PC-3 (cell line): ENCODE measurements around the gene PCK2. TPM values are rescaled to one million over a fixed set of nuclear protein-coding genes. Genes with fewer than 3 reads are reported as not detected.
A peak's percentile ranks its signal among the peaks of the same experiment; 100 is the strongest.

Experiments used
- ATAC-seq: fragments of 200-7000 bp; cut with Tn5 transposase; 2 replicates; pipeline ENCODE4 v1.9.1; 2020; ENCODE audit warnings: mild to moderate bottlenecking, moderate library complexity
- BruUV-seq: library from RNA; stranded (reverse); fragments of 400-500 nt; replicated peaks from 2 replicates; lab custom pipeline; 2021; lab: Mats Ljungman, UMichigan
- CTCF ChIA-PET: fragments of 300-600 bp; sonication (Branson Sonifier 250); formaldehyde crosslinking; loops from one replicate; lab custom pipeline; 2022; ENCODE audit warnings: antibody characterized with exemption; lab: Charles Lee
- POLR2A ChIA-PET: fragments of 300-600 bp; sonication (Branson Sonifier 250); formaldehyde crosslinking; loops from one replicate; lab custom pipeline; 2022; ENCODE audit warnings: antibody characterized with exemption; ENCODE audit not compliant: unreplicated experiment; lab: Charles Lee
- DNase-seq: peaks from one replicate; pipeline ENCODE4 v3.0.0-alpha.2; 2015
- H2AFZ ChIP-seq: fragments of 300-600 bp; sonication (generic); 2 replicates; pipeline ENCODE4 v1.6.0; 2016; ENCODE audit warnings: antibody characterized with exemption, low read length
- H3F3A ChIP-seq: fragments of 300-600 bp; sonication (generic); one replicate; pipeline ENCODE4 v1.6.0; 2017; ENCODE audit warnings: antibody characterized with exemption, low read length, control low read depth, mild to moderate bottlenecking; ENCODE audit not compliant: unreplicated experiment
- H3K27ac ChIP-seq: fragments of 300-600 bp; sonication (generic); 2 replicates; pipeline ENCODE4 v1.5.1; 2016; ENCODE audit warnings: mild to moderate bottlenecking, low read length
- H3K27me3 ChIP-seq: fragments of 300-600 bp; sonication (generic); 2 replicates; pipeline ENCODE4 v1.6.1; 2016; ENCODE audit warnings: low read length, mixed read lengths
- H3K36me3 ChIP-seq: fragments of 300-600 bp; sonication (generic); 2 replicates; pipeline ENCODE4 v1.6.1; 2016; ENCODE audit warnings: low read depth, mixed run types, low read length, mixed read lengths
- H3K4me1 ChIP-seq: fragments of 300-600 bp; sonication (generic); 2 replicates; pipeline ENCODE4 v1.5.1; 2016; ENCODE audit warnings: low read length; ENCODE audit not compliant: insufficient read depth
- H3K4me2 ChIP-seq: fragments of 300-600 bp; sonication (generic); 2 replicates; pipeline ENCODE4 v1.6.0; 2016; ENCODE audit warnings: low read length
- H3K4me3 ChIP-seq: fragments of 300-600 bp; sonication (generic); 2 replicates; pipeline ENCODE4 v1.5.1; 2016; ENCODE audit warnings: mild to moderate bottlenecking, low read length, mixed read lengths
- H3K79me2 ChIP-seq: fragments of 300-600 bp; sonication (generic); 2 replicates; pipeline ENCODE4 v1.6.1; 2017; ENCODE audit warnings: low read length, mixed read lengths
- H3K9ac ChIP-seq: fragments of 300-600 bp; sonication (generic); 2 replicates; pipeline ENCODE4 v1.6.0; 2016; ENCODE audit warnings: mild to moderate bottlenecking, low read length
- H3K9me2 ChIP-seq: fragments of 300-600 bp; sonication (generic); replicated peaks from 2 replicates; pipeline ENCODE4 v1.6.1; 2016; ENCODE audit warnings: mixed run types, low read length, mixed read lengths
- H3K9me3 ChIP-seq: fragments of 300-600 bp; sonication (generic); 2 replicates; pipeline ENCODE4 v1.6.1; 2016; ENCODE audit warnings: low read length, mixed read lengths
- H4K20me1 ChIP-seq: fragments of 300-600 bp; sonication (generic); 2 replicates; pipeline ENCODE4 v1.6.1; 2016; ENCODE audit warnings: low read length, mixed read lengths
- EZH2 ChIP-seq: fragments of 300-600 bp; sonication (generic); IDR thresholded peaks from one replicate; pipeline ENCODE4 v1.6.1; 2017; ENCODE audit warnings: antibody characterized with exemption, mild to moderate bottlenecking, low read length; ENCODE audit not compliant: unreplicated experiment
- EZH2phosphoT487 ChIP-seq: fragments of 300-600 bp; sonication (generic); IDR thresholded peaks from 2 replicates; pipeline ENCODE4 v1.6.1; 2018; ENCODE audit warnings: mild to moderate bottlenecking, antibody characterized with exemption, low read length, borderline replicate concordance
- intact Hi-C: fragments of 100-400 bp; cut with micrococcal nuclease; formaldehyde crosslinking; loops from 2 replicates; pipeline ENCODE4 v1.9.0; 2023
- total RNA-seq: library from RNA; depleted of rRNA; stranded (reverse); fragments of >200 nt; gene quantifications from 2 replicates; pipeline ENCODE4 v1.2.3, GENCODE V29; 2014
- TF ChIP-seq, protein P1 (sequence below): fragments of 300-600 bp; sonication (generic); conservative IDR thresholded peaks from 2 replicates; pipeline ENCODE4 v1.5.1; 2017; ENCODE audit warnings: antibody characterized with exemption, low read depth, mild to moderate bottlenecking, low read length

Gene PCK2
- total RNA-seq, 1 experiment from 2014 or later, result 11.6 TPM

DNA sequence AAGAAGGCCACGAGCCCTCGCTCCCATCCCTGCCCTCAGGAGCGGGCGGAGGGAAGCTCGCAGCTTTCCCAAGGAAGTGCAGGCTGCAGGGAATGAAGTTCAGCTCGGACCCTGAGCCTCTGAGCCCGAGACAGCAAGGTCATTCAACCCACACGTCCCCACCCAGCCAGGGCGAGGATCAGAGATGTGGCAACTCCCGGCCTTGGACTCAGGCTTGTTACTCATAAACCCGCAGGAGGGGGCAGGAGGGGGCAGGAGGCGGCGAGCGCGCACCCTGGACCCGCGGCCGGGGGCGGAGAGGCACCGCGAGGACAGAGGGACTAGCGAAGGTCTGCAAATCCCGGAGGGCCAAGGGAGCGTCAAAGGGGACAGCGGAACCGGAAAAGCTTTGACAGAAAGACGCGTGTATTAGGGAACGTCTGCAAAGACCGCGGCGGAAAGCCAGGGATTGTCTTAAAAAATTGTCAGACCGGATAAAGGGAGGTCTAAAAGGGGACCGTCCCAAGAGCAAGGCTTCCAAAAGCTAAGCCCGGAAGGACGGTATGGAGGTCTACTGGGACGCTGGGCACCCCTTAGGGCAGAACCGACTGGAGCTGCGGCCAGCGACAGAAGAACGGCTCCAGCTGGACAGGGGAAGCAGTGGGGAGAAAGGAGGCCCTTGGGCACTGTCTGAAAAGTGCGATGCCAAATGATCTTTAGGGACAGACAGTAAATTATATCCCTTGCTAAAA lies 19.9 kb downstream of the PCK2 start:
- intact Hi-C loops, result loop anchor here (1.0 kb wide), 3 partner anchors 27 to 47 kb away; partner anchors contain the start of genes EMC9, IRF9 and RNF31
- POLR2A ChIA-PET, result interaction anchor here (0.6 to 1.8 kb wide), 6 partner anchors 19 to 1018 kb away, joined by 3 to 17 read pairs (median 4); partner anchors contain the start of genes EMC9, PCK2, PSME2 and RNF31

DNA sequence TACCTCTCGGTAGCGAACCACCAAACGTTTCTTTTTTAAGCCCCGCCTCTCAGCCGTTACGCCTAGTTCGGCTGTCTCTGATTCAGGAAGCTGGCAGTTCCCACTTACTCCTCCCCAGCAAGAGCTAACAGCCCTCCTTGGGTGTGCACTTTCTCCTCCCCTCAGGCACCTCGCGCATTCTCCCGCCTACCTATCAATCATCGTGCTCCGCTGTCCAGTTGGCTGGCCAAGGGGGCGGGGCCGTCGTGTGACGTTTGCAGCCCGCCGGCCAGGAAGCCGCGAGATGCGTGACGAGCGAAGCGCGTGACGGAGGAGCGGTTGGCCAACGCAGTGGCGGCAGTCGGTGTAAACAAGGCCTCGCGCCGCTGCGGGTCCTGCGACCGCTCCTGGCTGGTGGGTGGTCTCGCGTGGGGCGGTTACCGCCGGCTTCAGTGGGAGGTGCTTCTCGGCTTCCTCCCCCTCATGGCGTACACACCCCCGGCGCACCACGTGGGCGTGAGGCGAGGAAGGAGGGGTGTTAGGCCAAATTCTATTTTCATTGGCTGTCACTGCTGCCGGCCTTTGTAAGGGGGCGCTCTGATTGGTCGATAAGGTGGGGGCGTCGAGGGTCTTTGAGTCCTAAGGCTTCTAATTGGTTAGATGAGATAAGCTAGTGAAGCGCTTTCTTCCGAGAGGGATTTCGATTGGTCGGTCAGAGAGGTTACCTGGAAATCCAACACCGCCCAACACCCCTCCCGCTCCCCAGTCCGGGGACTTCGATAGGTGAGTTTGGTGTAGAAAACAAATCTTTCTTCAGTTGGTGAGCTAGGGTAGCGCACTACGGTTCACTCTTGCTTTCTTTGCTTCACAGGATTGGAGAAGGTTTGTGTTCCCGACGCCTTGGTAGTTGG lies 20.7 kb downstream of the PCK2 start, which contains the start of the genes DCAF11 and NRL:
TSS of gene DCAF11 (plus strand) at position 246 of the 890 bp plus-strand sequence. CDS start 818 bp downstream, outside the sequence.
TSS of gene NRL (minus strand) at position 418 of the 890 bp plus-strand sequence. CDS start 32,101 bp downstream, outside the sequence.
- Histone ChIP-seq H3K27ac (peak within 1 kb of the TSS; percentile 90), H3K27me3 (no peaks in the 10 kb centered on the region), H3K4me1 (peaks cover 18% of the 10 kb centered on the region), H3K79me2 (peaks cover 18% of the 10 kb centered on the region), H3F3A (no peaks in the 10 kb centered on the region), H3K9ac (peak within 1 kb of the TSS; percentile 86), H3K9me2 (no peaks in the 10 kb centered on the region), H4K20me1 (no peaks in the 10 kb centered on the region), H3K36me3 (peaks cover 13% of the 10 kb centered on the region; the same call in 1 of the 2 replicates), H3K4me3 (peak within 1 kb of the TSS; percentile 96), H3K9me3 (no peaks in the 10 kb centered on the region), H2AFZ (peak within 1 kb of the TSS; percentile 95), H3K4me2 (peak within 1 kb of the TSS; percentile 95)
- POLR2A ChIA-PET, result interaction anchor here (0.5 to 1.8 kb wide), 10 partner anchors 20 to 1019 kb away, joined by 3 to 26 read pairs (median 4); partner anchors contain the start of genes EMC9, PCK2, PSME1 and PSME2
- ATAC-seq (peak; percentile 86), DNase-seq (peak; percentile 99)
- CTCF ChIA-PET, result interaction anchor here (0.6 to 1.6 kb wide), 7 partner anchors 21 to 194 kb away, joined by 3 to 7 read pairs (median 4); partner anchors contain the start of genes IRF9, PSME1 and TINF2
- BruUV-seq, result no TSS peak
- intact Hi-C loops, result loop anchor here (1.0 kb wide), 4 partner anchors 22 to 47 kb away; partner anchors contain the start of genes EMC9, IRF9, PSME1 and RNF31
- no peak for TF ChIP-seq EZH2
- TF ChIP-seq, protein P1, sequence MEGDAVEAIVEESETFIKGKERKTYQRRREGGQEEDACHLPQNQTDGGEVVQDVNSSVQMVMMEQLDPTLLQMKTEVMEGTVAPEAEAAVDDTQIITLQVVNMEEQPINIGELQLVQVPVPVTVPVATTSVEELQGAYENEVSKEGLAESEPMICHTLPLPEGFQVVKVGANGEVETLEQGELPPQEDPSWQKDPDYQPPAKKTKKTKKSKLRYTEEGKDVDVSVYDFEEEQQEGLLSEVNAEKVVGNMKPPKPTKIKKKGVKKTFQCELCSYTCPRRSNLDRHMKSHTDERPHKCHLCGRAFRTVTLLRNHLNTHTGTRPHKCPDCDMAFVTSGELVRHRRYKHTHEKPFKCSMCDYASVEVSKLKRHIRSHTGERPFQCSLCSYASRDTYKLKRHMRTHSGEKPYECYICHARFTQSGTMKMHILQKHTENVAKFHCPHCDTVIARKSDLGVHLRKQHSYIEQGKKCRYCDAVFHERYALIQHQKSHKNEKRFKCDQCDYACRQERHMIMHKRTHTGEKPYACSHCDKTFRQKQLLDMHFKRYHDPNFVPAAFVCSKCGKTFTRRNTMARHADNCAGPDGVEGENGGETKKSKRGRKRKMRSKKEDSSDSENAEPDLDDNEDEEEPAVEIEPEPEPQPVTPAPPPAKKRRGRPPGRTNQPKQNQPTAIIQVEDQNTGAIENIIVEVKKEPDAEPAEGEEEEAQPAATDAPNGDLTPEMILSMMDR, result no peak
- no peak for TF ChIP-seq EZH2phosphoT487

More for the DNA sequence above, 19.9 kb downstream of the PCK2 start:
- H3K9ac ChIP-seq, result peak overlapping the region; percentile 86
- H3K4me3 ChIP-seq, result peak overlapping the region; percentile 96
- no peaks in the 10 kb centered on the region for H3K9me3 ChIP-seq
- peak overlapping the region; percentile 95 for H3K4me2 ChIP-seq
- no peaks in the 10 kb centered on the region for H4K20me1 ChIP-seq
- peak overlapping the region; percentile 90 for H3K27ac ChIP-seq
- ATAC-seq, result peak; percentile 42
- TF ChIP-seq EZH2phosphoT487, result no peak
- TF ChIP-seq, protein P1, result no peak
- peaks cover 20% of the 10 kb centered on the region for H3K4me1 ChIP-seq
- H3K27me3 ChIP-seq, result no peaks in the 10 kb centered on the region
- no peaks in the 10 kb centered on the region for H3K9me2 ChIP-seq
- BruUV-seq, result no TSS peak
- peaks cover 18% of the 10 kb centered on the region for H3K79me2 ChIP-seq
- CTCF ChIA-PET, result interaction anchor here (0.9 to 1.6 kb wide), 4 partner anchors 22 to 194 kb away, joined by 4 to 7 read pairs (median 4); partner anchors contain the start of genes IRF9 and PSME1
- peak overlapping the region; percentile 95 for H2AFZ ChIP-seq
- H3F3A ChIP-seq, result no peaks in the 10 kb centered on the region
- peaks cover 11% of the 10 kb centered on the region; the same call in 1 of the 2 replicates for H3K36me3 ChIP-seq
- DNase-seq, result peak; percentile 86
